Panc1 (cell line): ENCODE results near the gene CDH13.

Experiments
- CTCF ChIP-seq: fragments of 450-650 bp; IDR thresholded peaks from 2 replicates; pipeline ENCODE4 v1.5.1; 2017; ENCODE audit warnings: mild to moderate bottlenecking
- POLR2AphosphoS5 ChIP-seq: IDR thresholded peaks from 2 replicates; pipeline ENCODE4 v1.6.1; 2012; ENCODE audit warnings: mild to moderate bottlenecking, low read depth, low read length, moderate library complexity
- REST ChIP-seq, 2 experiments: IDR thresholded peaks; 2 replicates each; pipeline ENCODE4 v1.6.1; 2011 to 2012; ENCODE audit warnings: low read depth in 2 of 2, control low read depth in 1 of 2, low read length in 1 of 2, mild to moderate bottlenecking in 1 of 2, moderate library complexity in 1 of 2; ENCODE audit not compliant: insufficient read depth in 1 of 2
- SIN3A ChIP-seq: IDR thresholded peaks from 2 replicates; pipeline ENCODE4 v1.6.1; 2012; ENCODE audit warnings: low read depth, mild to moderate bottlenecking, low read length, moderate library complexity, borderline replicate concordance; ENCODE audit not compliant: insufficient read depth
- TCF7L2 ChIP-seq: IDR thresholded peaks from 2 replicates; pipeline ENCODE4 v1.6.1; 2011; ENCODE audit warnings: mild to moderate bottlenecking, low read depth, low read length, inconsistent platforms

GRCh38 chr16:82660966-82661365 lies 34.2 kb downstream of the CDH13 start:
- TF ChIP-seq CTCF (no peak), POLR2AphosphoS5 (no peak), REST (IDR thresholded peaks at IDR 0.05; ENCODE audit: insufficient read depth in 1 of 2, low read depth in 2 of 2, low read length in 1 of 2) (no peak), TCF7L2 (no peak), SIN3A (no peak)
